ENCODE measurements around the gene SCARB2. TPM values are rescaled to one million over a fixed set of nuclear protein-coding genes. Genes with fewer than 3 reads are reported as not detected.

SCARB2 gene
- total and polyA plus RNA-seq, 2 of the 4 experiments (the other 2 are of a cell fraction), result 69.2 to 102 TPM

GRCh38 chr4:76256032-76256431 is 42.4 kb upstream of the SCARB2 start:
- H4K91ac ChIP-seq (ENCODE audit: insufficient read depth, low read depth, low read length), result no peak overlapping the region
- no peak overlapping the region for H3K4ac ChIP-seq (ENCODE audit: low read depth, low read length)
- no peak overlapping the region for H4K8ac ChIP-seq (ENCODE audit: low read depth in 2 of 2, low read length in 2 of 2)
- no peaks in the 10 kb centered on the region for H3K4me1 ChIP-seq (ENCODE audit: control insufficient read depth, insufficient read depth, low read length)
- H4K20me1 ChIP-seq (ENCODE audit: insufficient read depth, low read length), result no peaks in the 10 kb centered on the region
- H2AK9ac ChIP-seq (replicated peaks; ENCODE audit: low read depth, low read length, poor library complexity), result no peak overlapping the region
- no peak overlapping the region for H3K56ac ChIP-seq (ENCODE audit: extremely low read depth, insufficient read depth, low read length)
- H2BK20ac ChIP-seq (ENCODE audit: low read depth, low read length), result no peak overlapping the region
- no peaks in the 10 kb centered on the region for H3K79me1 ChIP-seq (ENCODE audit: low read depth in 1 of 2, low read length in 2 of 2)
- no peak for DNase-seq
- H2AK5ac ChIP-seq (ENCODE audit: low read depth, low read length), result no peak overlapping the region
- no peaks in the 10 kb centered on the region for H3K9me3 ChIP-seq (ENCODE audit: control insufficient read depth, insufficient read depth, low read length)
- ChIA-PET POLR2A (ENCODE audit: unreplicated experiment) (no interaction called here), CTCF (no interaction called here)
- peaks cover 58% of the 10 kb centered on the region for H3K27me3 ChIP-seq (ENCODE audit: control insufficient read depth, insufficient read depth, low read length)
- H3K9me1 ChIP-seq (ENCODE audit: insufficient read depth, low read length), result no peaks in the 10 kb centered on the region
- H2AFZ ChIP-seq (replicated peaks; ENCODE audit: low read length, poor library complexity), result no peak overlapping the region
- no peak overlapping the region for H3K4me3 ChIP-seq (ENCODE audit: insufficient read depth, low read depth, low read length)
- no peak overlapping the region for H2BK15ac ChIP-seq (ENCODE audit: low read depth, low read length)
- BruUV-seq (replicated peaks), result no TSS peak
- H2BK5ac ChIP-seq (ENCODE audit: low read depth, low read length, poor library complexity, severe bottlenecking), result no peak overlapping the region
- intact Hi-C loops (cut with micrococcal nuclease) (no loop called here), dilution Hi-C loops (cut with HindIII; ENCODE audit: low sequenced_read_pairs, unreplicated experiment) (no loop called here), in situ Hi-C loops (cut with MboI; ENCODE audit: low sequenced_read_pairs) (no loop called here)
- TF ChIP-seq MXI1 (IDR thresholded peaks at IDR 0.05; ENCODE audit: borderline replicate concordance, low read depth, low read length) (no peak), CEBPB (IDR thresholded peaks at IDR 0.05; ENCODE audit: low read depth, low read length) (no peak), MAZ (IDR thresholded peaks at IDR 0.05; ENCODE audit: borderline replicate concordance, low read depth, low read length) (no peak), FOS (IDR thresholded peaks at IDR 0.05; ENCODE audit: low read depth, low read length) (no peak), CHD1 (IDR thresholded peaks at IDR 0.05; ENCODE audit: low read depth, low read length) (no peak), RAD21 (IDR thresholded peaks at IDR 0.05; ENCODE audit: low read length) (no peak), POLR2A (IDR thresholded peaks at IDR 0.05; ENCODE audit: low read depth, low read length) (no peak), SMC3 (IDR thresholded peaks at IDR 0.05; ENCODE audit: low read depth, low read length) (no peak), MAFK (IDR thresholded peaks at IDR 0.05; ENCODE audit: low read depth, low read length) (no peak), ELK1 (IDR thresholded peaks at IDR 0.05; ENCODE audit: borderline replicate concordance, low read depth, low read length) (no peak), CTCF (conservative IDR thresholded peaks at IDR 0.05; ENCODE audit: low read depth, low read length) (no peak), BHLHE40 (IDR thresholded peaks at IDR 0.05; ENCODE audit: low read depth, low read length) (no peak), RFX5 (IDR thresholded peaks at IDR 0.05; ENCODE audit: low read depth, low read length) (no peak)
- no peak for ATAC-seq (ENCODE audit: low read depth)
- no peak overlapping the region for H3K14ac ChIP-seq (replicated peaks; ENCODE audit: low read depth, low read length)
- no peak overlapping the region for H2BK120ac ChIP-seq (ENCODE audit: low read depth, low read length)
- H4K5ac ChIP-seq (ENCODE audit: low read depth, low read length), result no peak overlapping the region
- no peaks in the 10 kb centered on the region for H3K36me3 ChIP-seq (ENCODE audit: control insufficient read depth, insufficient read depth, low read length)
- no peak overlapping the region for H3K9ac ChIP-seq (ENCODE audit: low read depth, low read length)
- no peak overlapping the region for H3K18ac ChIP-seq (ENCODE audit: low read depth, low read length)
- no peak overlapping the region for H3K4me2 ChIP-seq (ENCODE audit: low read depth, low read length)
- WGBS, 2 experiments (ENCODE audit: extremely low coverage in 2 of 2, insufficient read length in 1 of 2), result 70% methylated on average over 2 of the region's 6 CpGs; no CpG with 5 or more reads in 1 of the 2 experiments
- no peak overlapping the region for H3K27ac ChIP-seq (ENCODE audit: insufficient read depth, low read length)
- H3K23ac ChIP-seq (ENCODE audit: low read depth, low read length), result no peak overlapping the region
